DND-41 (cell line): Measurements from ENCODE around the gene GPN3.

Source experiments
- ATAC-seq: fragments of 200-7000 bp; cut with Tn5 transposase; 3 replicates; pipeline ENCODE4 v1.9.1; 2021; ENCODE audit warnings: low read depth; ENCODE audit not compliant: insufficient read depth
- DNase-seq: peaks from one replicate; pipeline ENCODE4 v3.0.0-alpha.2; 2020
- H2AFZ ChIP-seq: 2 replicates; pipeline ENCODE4 v1.6.0; 2012; ENCODE audit warnings: low read depth, low read length
- H3K27ac ChIP-seq: 2 replicates; pipeline ENCODE4 v1.5.1; 2012; ENCODE audit warnings: low read length, inconsistent platforms
- H3K27me3 ChIP-seq: fragments of 200-600 bp; sonication (generic); 2 replicates; pipeline ENCODE4 v1.6.0; 2012; ENCODE audit warnings: low read length, mild to moderate bottlenecking, inconsistent platforms; ENCODE audit not compliant: insufficient read depth, poor library complexity
- H3K36me3 ChIP-seq: 2 replicates; pipeline ENCODE4 v1.5.1; 2012; ENCODE audit warnings: low read length, inconsistent platforms; ENCODE audit not compliant: insufficient read depth
- H3K4me1 ChIP-seq: 2 replicates; pipeline ENCODE4 v1.5.1; 2012; ENCODE audit warnings: mild to moderate bottlenecking, low read length; ENCODE audit not compliant: insufficient read depth
- H3K4me2 ChIP-seq: 2 replicates; pipeline ENCODE4 v1.6.0; 2012; ENCODE audit warnings: mild to moderate bottlenecking, moderate library complexity, low read length, inconsistent platforms; ENCODE audit not compliant: insufficient read depth
- H3K4me3 ChIP-seq, 2 experiments: fragments of 200-600 bp in 1 of 2; shearing (Covaris generic) in 1 of 2; 2 replicates each; pipeline ENCODE4 v1.5.1; 2012 to 2016; ENCODE audit warnings: inconsistent platforms in 2 of 2, low read length in 2 of 2, mild to moderate bottlenecking in 2 of 2, low read depth in 1 of 2, moderate library complexity in 1 of 2
- H3K79me2 ChIP-seq: 2 replicates; pipeline ENCODE4 v1.6.0; 2012; ENCODE audit warnings: low read length, inconsistent platforms; ENCODE audit not compliant: insufficient read depth
- H3K9ac ChIP-seq: 2 replicates; pipeline ENCODE4 v1.6.0; 2012; ENCODE audit warnings: low read depth, mild to moderate bottlenecking, inconsistent platforms, low read length, moderate library complexity
- H3K9me3 ChIP-seq: 2 replicates; pipeline ENCODE4 v1.5.1; 2012; ENCODE audit warnings: low read length, moderate library complexity, mild to moderate bottlenecking, inconsistent platforms; ENCODE audit not compliant: insufficient read depth, severe bottlenecking
- H4K20me1 ChIP-seq: 2 replicates; pipeline ENCODE4 v1.6.0; 2012; ENCODE audit warnings: low read length; ENCODE audit not compliant: insufficient read depth
- EZH2 ChIP-seq: IDR thresholded peaks from 3 replicates; pipeline ENCODE4 v1.6.1; 2012; ENCODE audit warnings: borderline replicate concordance, low read depth, mild to moderate bottlenecking, moderate library complexity, low read length, inconsistent platforms; ENCODE audit not compliant: severe bottlenecking
- TF ChIP-seq, protein P1 (sequence below): IDR thresholded peaks from 2 replicates; pipeline ENCODE4 v1.5.1; 2012; ENCODE audit warnings: borderline replicate concordance, low read length, moderate library complexity, mild to moderate bottlenecking; ENCODE audit not compliant: poor library complexity, severe bottlenecking; ENCODE audit errors: extremely low read depth

GPN3 gene

DNA sequence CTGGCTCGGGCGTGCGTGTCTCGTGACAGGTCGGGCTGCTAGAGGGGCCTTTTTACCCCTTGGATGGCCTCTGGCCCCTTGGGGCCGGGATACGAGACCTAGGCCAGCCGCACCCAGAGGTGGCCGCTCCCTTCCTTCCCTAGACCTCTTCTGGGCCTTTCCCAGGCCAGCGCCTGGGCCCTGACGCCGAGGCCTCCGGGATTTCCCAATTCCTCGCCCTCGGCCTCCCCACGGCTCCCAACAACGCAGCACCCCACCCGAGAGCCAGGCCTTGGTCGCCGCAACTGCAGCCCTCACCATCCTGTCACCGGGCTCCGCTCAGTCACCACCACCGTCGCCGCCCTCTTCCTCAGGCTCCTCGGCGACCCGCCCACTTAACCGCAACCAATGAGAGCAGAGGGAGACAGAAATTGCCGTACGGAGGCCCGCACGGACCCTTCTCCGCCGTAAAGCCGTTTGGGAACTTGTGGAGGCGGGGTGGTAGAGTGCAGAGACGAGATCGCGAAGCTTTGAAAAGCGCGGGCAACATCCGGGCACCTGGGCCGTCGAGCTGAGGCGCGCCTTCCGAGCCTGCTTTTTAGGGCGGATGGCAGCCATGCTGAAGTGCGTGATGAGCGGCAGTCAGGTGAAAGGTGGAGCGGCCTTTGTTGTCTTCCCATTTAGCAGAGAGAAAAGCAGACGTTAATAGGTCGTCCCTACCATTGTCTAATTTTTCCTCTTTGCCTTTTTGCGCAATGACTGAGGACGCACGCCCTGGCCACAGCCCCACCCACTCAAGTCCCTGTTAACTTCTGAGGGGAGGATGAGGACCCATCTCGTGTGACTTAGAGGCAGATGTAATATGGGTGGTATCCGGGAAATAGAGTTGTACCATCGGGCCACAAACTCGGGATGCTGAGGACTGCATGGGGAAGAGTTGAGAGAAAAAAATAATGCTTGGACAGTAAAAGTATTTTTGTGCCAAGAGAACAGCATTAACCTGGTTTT is 34.0 kb upstream of the GPN3 start, which contains the start of the genes RAD9B and VPS29:
Gene RAD9B (plus strand): TSS at position 580 of the 987 bp plus-strand sequence. CDS start 7 bp downstream, at position 587.
Gene VPS29 (minus strand): TSS at position 360 of the 987 bp plus-strand sequence. CDS start 60 bp downstream, at position 300.
- H3K36me3 ChIP-seq, result peaks cover 26% of the 10 kb centered on the region
- no peaks in the 10 kb centered on the region for H3K27me3 ChIP-seq
- H3K27ac ChIP-seq, result peak within 1 kb of the TSS; percentile 95
- TF ChIP-seq EZH2, result no peak
- H2AFZ ChIP-seq, result peak within 1 kb of the TSS; percentile 91
- H3K4me1 ChIP-seq, result peaks cover 35% of the 10 kb centered on the region
- H3K4me2 ChIP-seq, result peak within 1 kb of the TSS; percentile 74
- DNase-seq (peak; percentile 100), ATAC-seq (peak; percentile 93)
- H3K9ac ChIP-seq, result peak within 1 kb of the TSS; percentile 86
- H4K20me1 ChIP-seq, result no peaks in the 10 kb centered on the region
- H3K9me3 ChIP-seq, result no peaks in the 10 kb centered on the region
- H3K79me2 ChIP-seq, result peaks cover 47% of the 10 kb centered on the region
- H3K4me3 ChIP-seq, result peak within 1 kb of the TSS; percentile 94 to 95

DNA sequence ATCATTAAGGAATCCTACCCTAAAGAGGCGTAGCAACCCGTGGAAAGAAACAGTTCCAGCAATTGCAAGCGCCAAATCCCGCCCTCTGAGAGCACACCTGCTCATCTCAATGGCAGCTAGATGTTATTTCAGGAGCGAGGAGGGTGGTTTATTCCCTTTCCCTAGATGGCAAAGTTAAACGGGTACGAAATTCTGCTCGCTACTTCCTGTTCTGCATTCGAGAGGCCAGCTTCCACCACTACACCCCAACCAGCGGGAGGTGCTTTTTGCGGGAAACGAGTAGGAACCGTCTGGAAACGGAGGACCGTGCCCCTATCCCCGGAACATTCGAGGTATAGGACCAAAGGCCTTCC is 33.3 kb upstream of the GPN3 start:
- peaks cover 35% of the 10 kb centered on the region for H3K4me1 ChIP-seq
- no peaks in the 10 kb centered on the region for H4K20me1 ChIP-seq
- H3K9ac ChIP-seq, result peak overlapping the region; percentile 86
- H3K4me2 ChIP-seq, result peak overlapping the region; percentile 74
- no peaks in the 10 kb centered on the region for H3K9me3 ChIP-seq
- ATAC-seq (peak; percentile 27), DNase-seq (peak; percentile 56)
- H2AFZ ChIP-seq, result peak overlapping the region; percentile 90
- TF ChIP-seq EZH2, result no peak
- no peaks in the 10 kb centered on the region for H3K27me3 ChIP-seq
- H3K27ac ChIP-seq, result peak overlapping the region; percentile 95
- H3K36me3 ChIP-seq, result peaks cover 31% of the 10 kb centered on the region
- peaks cover 53% of the 10 kb centered on the region for H3K79me2 ChIP-seq
- H3K4me3 ChIP-seq, result peak overlapping the region; percentile 94 to 95

DNA sequence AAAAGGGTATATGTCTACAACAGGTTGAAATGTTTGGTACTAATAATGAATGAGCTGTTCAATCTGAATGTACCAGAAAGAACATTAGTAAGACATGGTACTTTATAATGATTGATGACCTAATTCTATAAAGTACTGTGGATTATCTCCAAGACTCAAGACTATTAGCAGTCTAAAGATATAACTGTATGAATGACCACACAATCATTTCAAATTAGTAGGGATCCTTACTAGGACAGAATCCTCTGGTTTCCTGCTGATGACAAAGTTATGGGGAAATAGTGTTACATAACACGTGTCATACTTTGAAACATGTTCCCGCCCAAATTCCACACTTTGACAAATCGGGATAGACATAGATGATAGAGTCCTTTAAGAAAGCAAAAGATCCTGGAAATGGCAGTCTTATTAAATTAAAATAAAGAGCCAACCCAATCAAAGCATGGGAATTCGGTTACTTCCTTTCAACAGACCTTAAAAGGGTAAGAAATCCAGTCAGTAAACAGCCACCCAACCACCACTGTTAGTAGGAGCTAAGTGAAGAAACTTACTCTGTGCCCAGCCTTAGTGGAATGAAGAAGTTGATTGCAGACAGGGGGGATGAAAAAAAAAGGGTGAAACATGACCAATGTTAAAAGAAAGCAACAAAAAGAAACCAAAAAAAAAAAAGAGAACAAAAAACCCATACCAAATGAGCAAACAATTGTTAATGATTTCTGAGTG is 31.1 kb upstream of the GPN3 start:
- no peaks in the 10 kb centered on the region for H3K9me3 ChIP-seq
- H3K4me3 ChIP-seq, result no peak overlapping the region
- no peak for TF ChIP-seq EZH2
- TF ChIP-seq, protein P1, sequence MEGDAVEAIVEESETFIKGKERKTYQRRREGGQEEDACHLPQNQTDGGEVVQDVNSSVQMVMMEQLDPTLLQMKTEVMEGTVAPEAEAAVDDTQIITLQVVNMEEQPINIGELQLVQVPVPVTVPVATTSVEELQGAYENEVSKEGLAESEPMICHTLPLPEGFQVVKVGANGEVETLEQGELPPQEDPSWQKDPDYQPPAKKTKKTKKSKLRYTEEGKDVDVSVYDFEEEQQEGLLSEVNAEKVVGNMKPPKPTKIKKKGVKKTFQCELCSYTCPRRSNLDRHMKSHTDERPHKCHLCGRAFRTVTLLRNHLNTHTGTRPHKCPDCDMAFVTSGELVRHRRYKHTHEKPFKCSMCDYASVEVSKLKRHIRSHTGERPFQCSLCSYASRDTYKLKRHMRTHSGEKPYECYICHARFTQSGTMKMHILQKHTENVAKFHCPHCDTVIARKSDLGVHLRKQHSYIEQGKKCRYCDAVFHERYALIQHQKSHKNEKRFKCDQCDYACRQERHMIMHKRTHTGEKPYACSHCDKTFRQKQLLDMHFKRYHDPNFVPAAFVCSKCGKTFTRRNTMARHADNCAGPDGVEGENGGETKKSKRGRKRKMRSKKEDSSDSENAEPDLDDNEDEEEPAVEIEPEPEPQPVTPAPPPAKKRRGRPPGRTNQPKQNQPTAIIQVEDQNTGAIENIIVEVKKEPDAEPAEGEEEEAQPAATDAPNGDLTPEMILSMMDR, result no peak
- ATAC-seq, result no peak
- H3K27me3 ChIP-seq, result no peaks in the 10 kb centered on the region
- H2AFZ ChIP-seq, result no peak overlapping the region
- H3K4me2 ChIP-seq, result peak overlapping the region; percentile 74
- peaks cover 35% of the 10 kb centered on the region for H3K4me1 ChIP-seq
- H3K36me3 ChIP-seq, result peaks cover 50% of the 10 kb centered on the region
- peak overlapping the region; percentile 95 for H3K27ac ChIP-seq
- peak overlapping the region; percentile 86 for H3K9ac ChIP-seq
- no peak for DNase-seq
- H3K79me2 ChIP-seq, result peaks cover 67% of the 10 kb centered on the region
- H4K20me1 ChIP-seq, result no peaks in the 10 kb centered on the region

DNA sequence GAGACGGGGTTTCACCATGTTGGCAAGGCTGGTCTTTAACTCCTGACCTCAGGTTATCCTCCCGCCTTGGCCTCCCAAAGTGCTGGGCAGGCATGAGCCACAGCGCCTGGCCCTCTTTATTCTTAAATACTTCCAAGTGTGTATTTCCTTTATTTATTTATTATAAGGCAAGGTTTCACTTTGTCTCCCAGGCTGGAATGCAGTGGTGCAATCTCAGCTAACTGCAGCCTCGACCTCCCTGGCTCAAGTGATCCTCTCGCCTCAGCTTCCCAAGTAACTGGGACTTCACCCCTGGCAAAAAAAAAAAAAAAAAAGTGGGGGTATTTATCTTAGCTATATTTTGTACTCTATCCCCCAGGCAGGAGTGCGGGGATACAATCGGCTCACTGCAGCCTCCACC is 7.4 kb upstream of the GPN3 start:
- peaks cover 35% of the 10 kb centered on the region for H3K79me2 ChIP-seq
- peaks cover 7% of the 10 kb centered on the region for H3K4me1 ChIP-seq
- no peak overlapping the region for H3K27ac ChIP-seq
- no peak overlapping the region for H2AFZ ChIP-seq
- H3K9ac ChIP-seq, result no peak overlapping the region
- no peak overlapping the region for H3K4me2 ChIP-seq
- H3K36me3 ChIP-seq, result peaks cover 33% of the 10 kb centered on the region
- no peaks in the 10 kb centered on the region for H3K9me3 ChIP-seq
- no peak overlapping the region for H3K4me3 ChIP-seq
- ATAC-seq, result no peak
- DNase-seq, result no peak
- no peaks in the 10 kb centered on the region for H4K20me1 ChIP-seq
- H3K27me3 ChIP-seq, result no peaks in the 10 kb centered on the region
- TF ChIP-seq EZH2, result no peak
- TF ChIP-seq, protein P1, result no peak
